H1 (cell line): Measurements from ENCODE around the gene PINK1. TPM values are rescaled to one million over a fixed set of nuclear protein-coding genes. Genes with fewer than 3 reads are reported as not detected.

ENCODE experiments used
- CTCF ChIA-PET: fragments of 300-600 bp; sonication (Branson Sonifier 250); formaldehyde crosslinking; loops from one replicate; lab custom pipeline; 2021; ENCODE audit not compliant: partially characterized antibody; lab: Charles Lee
- POLR2A ChIA-PET: fragments of 300-600 bp; sonication (Branson Sonifier 250); formaldehyde crosslinking; loops from one replicate; lab custom pipeline; 2021; ENCODE audit warnings: inconsistent platforms; ENCODE audit not compliant: partially characterized antibody; lab: Charles Lee
- DNase-seq, 2 experiments: peaks; one replicate each; pipeline versions ENCODE4 v3.0.0 to v3.0.0-alpha.2; 2010 to 2022; ENCODE audit warnings: low spot score in 2 of 2, low read depth in 1 of 2, mixed read lengths in 1 of 2
- FAIRE-seq: peaks from 2 replicates; lab custom pipeline; 2011; peaks lifted over from hg19 to GRCh38; lab: Jason Lieb, UNC
- H2AFZ ChIP-seq: 2 replicates; pipeline ENCODE4 v1.8.1; 2012; ENCODE audit warnings: low read length, inconsistent platforms
- H2AK5ac ChIP-seq: 2 replicates; pipeline ENCODE4 v1.6.1; 2013; ENCODE audit warnings: low read depth, low read length
- H2BK120ac ChIP-seq: replicated peaks from 2 replicates; pipeline ENCODE3; 2013; ENCODE audit warnings: low read depth, low read length, inconsistent platforms
- H2BK12ac ChIP-seq: 2 replicates; pipeline ENCODE4 v1.6.1; 2013; ENCODE audit warnings: low read depth, low read length
- H2BK15ac ChIP-seq: 2 replicates; pipeline ENCODE4 v1.6.1; 2013; ENCODE audit warnings: low read length
- H2BK20ac ChIP-seq: 2 replicates; pipeline ENCODE4 v1.6.1; 2013; ENCODE audit warnings: low read length
- H2BK5ac ChIP-seq: 2 replicates; pipeline ENCODE4 v1.6.1; 2013; ENCODE audit warnings: low read depth, low read length
- H3K14ac ChIP-seq: 2 replicates; pipeline ENCODE4 v1.6.1; 2013; ENCODE audit warnings: inconsistent platforms; ENCODE audit not compliant: insufficient read length
- H3K18ac ChIP-seq: 2 replicates; pipeline ENCODE4 v1.6.1; 2013; ENCODE audit warnings: low read length; ENCODE audit errors: extremely low read depth
- H3K23ac ChIP-seq: 2 replicates; pipeline ENCODE4 v1.6.1; 2013; ENCODE audit warnings: inconsistent platforms; ENCODE audit not compliant: insufficient read length
- H3K23me2 ChIP-seq: 2 replicates; pipeline ENCODE4 v1.6.1; 2013; ENCODE audit warnings: low read depth, low read length
- H3K27ac ChIP-seq: 2 replicates; pipeline ENCODE4 v1.6.1; 2011; ENCODE audit warnings: low read depth, low read length, inconsistent platforms
- H3K27me3 ChIP-seq, 4 experiments: replicated peaks in 1 of 4; 1 replicate in 1 of 4; 2 replicates in 3 of 4; pipeline versions ENCODE4 v1.6.1 to v1.8.1; 2011 to 2013; ENCODE audit warnings: low read length in 3 of 4, mild to moderate bottlenecking in 3 of 4, inconsistent platforms in 2 of 4, mixed read lengths in 2 of 4, moderate library complexity in 1 of 4; ENCODE audit not compliant: control insufficient read depth in 3 of 4, insufficient read depth in 3 of 4; ENCODE audit errors: extremely low read depth in 1 of 4
- H3K36me3 ChIP-seq, 4 experiments: 2 replicates each; pipeline versions ENCODE4 v1.6.1 to v1.8.1; 2011 to 2013; ENCODE audit warnings: mild to moderate bottlenecking in 4 of 4, low read length in 3 of 4, moderate library complexity in 2 of 4, control low read depth in 1 of 4, inconsistent platforms in 1 of 4; ENCODE audit not compliant: insufficient read depth in 4 of 4, control insufficient read depth in 2 of 4
- H3K4ac ChIP-seq: replicated peaks from 2 replicates; pipeline ENCODE3; 2013; ENCODE audit warnings: low read length, low read depth, mixed read lengths, inconsistent platforms; ENCODE audit not compliant: insufficient read length
- H3K4me1 ChIP-seq, 4 experiments: replicated peaks in 1 of 4; 1 replicate in 1 of 4; 2 replicates in 3 of 4; pipeline versions ENCODE4 v1.6.1 to v1.8.1; 2011 to 2013; ENCODE audit warnings: low read length in 3 of 4, inconsistent platforms in 2 of 4, mixed read lengths in 1 of 4; ENCODE audit not compliant: insufficient read depth in 4 of 4, control insufficient read depth in 3 of 4
- H3K4me2 ChIP-seq, 2 experiments: 2 replicates each; pipeline versions ENCODE4 v1.6.1 to v1.8.1; 2011 to 2013; ENCODE audit warnings: low read depth in 2 of 2, low read length in 2 of 2, control low read depth in 1 of 2, inconsistent platforms in 1 of 2, mild to moderate bottlenecking in 1 of 2; ENCODE audit not compliant: insufficient read depth in 1 of 2
- H3K4me3 ChIP-seq, 4 experiments: fragments of 200-600, 300-600 bp in 1 of 4; sonication (generic), shearing (Covaris generic), sonication (Bioruptor Twin) in 1 of 4; 2 replicates each; pipeline versions ENCODE4 v1.5.1 to v1.8.1; 2011 to 2016; ENCODE audit warnings: low read length in 4 of 4, low read depth in 3 of 4, control low read depth in 2 of 4, inconsistent platforms in 2 of 4, mild to moderate bottlenecking in 2 of 4, mixed read lengths in 1 of 4, moderate library complexity in 1 of 4; ENCODE audit not compliant: insufficient read depth in 2 of 4; ENCODE audit errors: extremely low read depth in 1 of 4
- H3K56ac ChIP-seq: replicated peaks from 2 replicates; pipeline ENCODE3; 2013; ENCODE audit warnings: low read depth, mild to moderate bottlenecking, mixed read lengths, low read length, inconsistent platforms; ENCODE audit not compliant: insufficient read length
- H3K79me1 ChIP-seq: 2 replicates; pipeline ENCODE4 v1.6.1; 2013; ENCODE audit warnings: low read depth, low read length, control low read depth
- H3K79me2 ChIP-seq, 2 experiments: 2 replicates each; pipeline versions ENCODE4 v1.6.1 to v1.8.1; 2012 to 2013; ENCODE audit warnings: low read length in 2 of 2, mild to moderate bottlenecking in 2 of 2, inconsistent platforms in 1 of 2; ENCODE audit not compliant: insufficient read depth in 2 of 2, control insufficient read depth in 1 of 2
- H3K9ac ChIP-seq, 4 experiments: replicated peaks in 1 of 4; 1 replicate in 1 of 4; 2 replicates in 3 of 4; pipeline versions ENCODE4 v1.6.1 to v1.8.1; 2011 to 2013; ENCODE audit warnings: low read depth in 3 of 4, low read length in 3 of 4, control low read depth in 2 of 4, mild to moderate bottlenecking in 2 of 4, moderate library complexity in 2 of 4, inconsistent platforms in 1 of 4; ENCODE audit errors: extremely low read depth in 1 of 4
- H3K9me3 ChIP-seq, 2 experiments: 2 replicates each; pipeline versions ENCODE4 v1.6.1 to v1.8.1; 2012 to 2013; ENCODE audit warnings: mild to moderate bottlenecking in 2 of 2, moderate library complexity in 2 of 2, control low read depth in 1 of 2, inconsistent platforms in 1 of 2, low read depth in 1 of 2, low read length in 1 of 2, mixed read lengths in 1 of 2; ENCODE audit not compliant: insufficient read depth in 2 of 2
- H4K20me1 ChIP-seq, 2 experiments: replicated peaks in 1 of 2; 2 replicates each; pipeline versions ENCODE3 to v1.8.1; 2011 to 2013; ENCODE audit warnings: inconsistent platforms in 2 of 2, low read length in 2 of 2, mild to moderate bottlenecking in 1 of 2; ENCODE audit not compliant: insufficient read depth in 2 of 2, control insufficient read depth in 1 of 2
- H4K5ac ChIP-seq: 2 replicates; pipeline ENCODE4 v1.6.1; 2013; ENCODE audit warnings: low read length, low read depth, mixed read lengths, inconsistent platforms; ENCODE audit not compliant: insufficient read length
- H4K8ac ChIP-seq: 2 replicates; pipeline ENCODE4 v1.8.0; 2013; ENCODE audit warnings: mild to moderate bottlenecking, moderate library complexity, low read length, inconsistent platforms; ENCODE audit not compliant: insufficient read depth; ENCODE audit errors: extremely low read depth
- H4K91ac ChIP-seq: replicated peaks from 2 replicates; pipeline ENCODE3; 2013; ENCODE audit warnings: low read length, mixed read lengths, inconsistent platforms; ENCODE audit not compliant: insufficient read length
- CBX5 ChIP-seq: fragments of 300-800, 300-1000 bp; sonication (generic); IDR thresholded peaks from 2 replicates; pipeline ENCODE4 v1.7.1; 2016; ENCODE audit warnings: antibody characterized with exemption, low read length, low read depth
- CBX8 ChIP-seq: fragments of 300-800, 300-1000 bp; sonication (generic); IDR thresholded peaks from 2 replicates; pipeline ENCODE4 v1.7.1; 2016; ENCODE audit warnings: low read depth, low read length, borderline replicate concordance
- CHD1 ChIP-seq: IDR thresholded peaks from 2 replicates; pipeline ENCODE4 v1.6.1; 2012; ENCODE audit warnings: low read depth, low read length, improper control_type of control experiment
- EP300 ChIP-seq, 2 experiments: IDR thresholded peaks; 1 replicate in 1 of 2; 2 replicates in 1 of 2; pipeline ENCODE4 v1.6.1; 2011 to 2012; ENCODE audit warnings: low read depth in 2 of 2, low read length in 2 of 2, mild to moderate bottlenecking in 2 of 2, borderline replicate concordance in 1 of 2, inconsistent platforms in 1 of 2, moderate library complexity in 1 of 2
- GTF2F1 ChIP-seq: IDR thresholded peaks from 2 replicates; pipeline ENCODE4 v1.6.1; 2012; ENCODE audit warnings: low read depth, low read length, improper control_type of control experiment, borderline replicate concordance
- KDM1A ChIP-seq: fragments of 200-600, 300-600 bp; sonication (generic); IDR thresholded peaks from 2 replicates; pipeline ENCODE4 v1.7.1; 2016; ENCODE audit warnings: mild to moderate bottlenecking, low read length, borderline replicate concordance
- KDM4A ChIP-seq: IDR thresholded peaks from one replicate; pipeline ENCODE4 v1.7.1; 2012; ENCODE audit warnings: low read depth, mild to moderate bottlenecking, moderate library complexity, low read length, inconsistent platforms; ENCODE audit not compliant: severe bottlenecking
- NANOG ChIP-seq: IDR thresholded peaks from 2 replicates; pipeline ENCODE4 v1.6.1; 2011; ENCODE audit warnings: low read length, low read depth, mild to moderate bottlenecking, inconsistent platforms; ENCODE audit not compliant: insufficient read depth, poor library complexity, severe bottlenecking
- NRF1 ChIP-seq: IDR thresholded peaks from 2 replicates; pipeline ENCODE4 v1.6.1; 2011; ENCODE audit warnings: mild to moderate bottlenecking, low read depth, low read length, improper control_type of control experiment
- PHF8 ChIP-seq: fragments of 200-600 bp; sonication (generic); conservative IDR thresholded peaks from 2 replicates; pipeline ENCODE4 v1.7.1; 2012; ENCODE audit warnings: low read depth, mild to moderate bottlenecking, inconsistent platforms, low read length, moderate library complexity
- RBBP5 ChIP-seq: IDR thresholded peaks from 2 replicates; pipeline ENCODE4 v1.7.1; 2012; ENCODE audit warnings: low read depth, mild to moderate bottlenecking, inconsistent platforms, low read length, moderate library complexity, borderline replicate concordance
- SIX5 ChIP-seq: IDR thresholded peaks from 2 replicates; pipeline ENCODE4 v1.6.1; 2011; ENCODE audit warnings: mild to moderate bottlenecking, low read depth, low read length
- SP2 ChIP-seq: IDR thresholded peaks from 2 replicates; pipeline ENCODE4 v1.6.1; 2012; ENCODE audit warnings: mild to moderate bottlenecking, low read length, inconsistent platforms
- SP4 ChIP-seq: IDR thresholded peaks from 2 replicates; pipeline ENCODE4 v1.6.1; 2012; ENCODE audit warnings: low read length, inconsistent platforms
- TAF7 ChIP-seq: optimal IDR thresholded peaks from 2 replicates; pipeline ENCODE3; 2011; ENCODE audit warnings: low read depth, mild to moderate bottlenecking, inconsistent platforms, low read length, moderate library complexity, borderline replicate concordance
- WGBS, 2 experiments: shearing (Covaris generic) in 1 of 2; methylation state at CpG; one replicate each; pipeline versions ENCODE4 v1.1.6 to v1.1.7; 2013 to 2015; ENCODE audit warnings: low lambda C conversion rate in 2 of 2, mixed read lengths in 2 of 2, inconsistent platforms in 1 of 2, low coverage in 1 of 2, missing lambda C conversion rate in 1 of 2; ENCODE audit not compliant: insufficient replicate concordance in 2 of 2, insufficient coverage in 1 of 2, insufficient read length in 1 of 2; ENCODE audit errors: extremely low coverage in 1 of 2, missing lambda C conversion rate in 1 of 2; 5-methylcytosine and 5-hydroxymethylcytosine counted together
- polyA plus RNA-seq, 7 experiments: library from polyadenylated mRNA; depleted of rRNA in 3 of 7; stranded (reverse) in 5 of 7; unstranded in 2 of 7; fragments of >200 nt in 5 of 7; fragments of 200-250 nt in 2 of 7; gene quantifications; 1 replicate in 5 of 7; 2 replicates in 1 of 7; 4 replicates in 1 of 7; pipeline versions ENCODE4 v1.2.1 to v1.2.3, GENCODE V29; 2011 to 2013; ENCODE audit warnings: missing spikeins in 2 of 7, mixed read lengths in 2 of 7
- total RNA-seq: library from RNA; stranded (reverse); fragmentation: NEBNext Ultra II Directional; extraction: Animal tissue kit (Norgen Biotek cat#: 25700); gene quantifications from 2 replicates; pipeline ENCODE4 v1.2.1, GENCODE V29; 2021

PINK1 gene
- total and polyA plus RNA-seq, 2 of the 8 experiments (the other 6 are each of a cell fraction or from before 2014, with no cell fraction given): 16.1 to 19.3 TPM

DNA sequence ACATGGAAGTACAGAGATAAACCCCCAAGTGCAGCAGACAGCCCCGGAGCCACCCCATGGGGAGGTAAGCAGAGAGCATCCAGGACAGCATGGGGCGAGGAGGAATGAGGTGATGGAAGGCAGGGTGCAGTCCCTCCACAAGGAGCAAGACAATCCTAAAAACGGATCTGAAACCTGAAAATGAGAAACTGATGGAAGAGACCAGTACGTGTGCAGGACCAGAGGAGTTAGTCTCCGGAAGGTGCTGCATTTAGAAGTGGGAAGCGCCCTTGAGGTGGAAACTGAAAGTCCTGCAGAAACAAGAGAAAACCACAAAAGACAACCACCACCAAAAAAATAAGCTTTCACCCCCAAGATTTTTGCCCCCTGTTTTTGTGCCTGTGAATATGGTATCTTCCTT is 45.3 kb downstream of the PINK1 start:
- Histone ChIP-seq H3K9ac (no peak overlapping the region), H2AK5ac (no peak overlapping the region), H3K14ac (no peak overlapping the region), H3K79me1 (no peaks in the 10 kb centered on the region), H3K27ac (no peak overlapping the region), H4K8ac (no peak overlapping the region), H3K36me3 (peaks cover 0 to 7% (median 0%) of the 10 kb centered on the region in 4 experiments; a peak in 1 of 8 replicates), H3K56ac (no peak overlapping the region), H3K4me1 (no peaks in the 10 kb centered on the region), H2BK20ac (no peak overlapping the region), H2AFZ (no peak overlapping the region), H3K9me3 (no peaks in the 10 kb centered on the region), H4K91ac (no peak overlapping the region), H3K23ac (no peak overlapping the region), H4K5ac (no peak overlapping the region), H2BK15ac (no peak overlapping the region), H3K23me2 (no peaks in the 10 kb centered on the region), H3K18ac (no peak overlapping the region), H3K4ac (no peak overlapping the region)
- no peak for DNase-seq
- ChIA-PET POLR2A (no interaction called here), CTCF (interaction anchor here (2.0 kb wide), 1 partner anchor 8 kb away, joined by 4 read pairs; no protein-coding TSS in a partner anchor)
- TF ChIP-seq KDM4A (no peak), TAF7 (no peak), KDM1A (no peak), SIX5 (no peak), NANOG (no peak), CBX5 (no peak), EP300 (IDR thresholded peaks at IDR 0.05; ENCODE audit: borderline replicate concordance in 1 of 2, low read depth in 2 of 2, low read length in 2 of 2) (no peak), CHD1 (no peak), SP2 (no peak), CBX8 (no peak), SP4 (no peak), RBBP5 (no peak), NRF1 (no peak), GTF2F1 (no peak), PHF8 (no peak)
- TF ChIP-seq, all 59 proteins: peak for 0
- no peak overlapping the region for H3K4me2 ChIP-seq
- no peaks in the 10 kb centered on the region for H3K79me2 ChIP-seq
- no peak overlapping the region for H2BK5ac ChIP-seq
- H3K4me3 ChIP-seq: no peak overlapping the region
- no peak overlapping the region for H2BK12ac ChIP-seq
- WGBS, 2 experiments: 80% methylated on average over 6 of the region's 6 CpGs; no CpG with 5 or more reads in 1 of the 2 experiments
- FAIRE-seq: no peak
- no peaks in the 10 kb centered on the region; a peak in 1 of 7 replicates for H3K27me3 ChIP-seq
- H2BK120ac ChIP-seq: no peak overlapping the region
- H4K20me1 ChIP-seq: peaks cover 0 to 2% of the 10 kb centered on the region in 2 experiments
